GM19467 (cell line): ENCODE results near the gene NID2.

ENCODE experiments used
- ATAC-seq: cut with Tn5 transposase; IDR thresholded peaks from one replicate; pipeline ENCODE4 v1.9.1; 2021; ENCODE audit warnings: mild to moderate bottlenecking, moderate library complexity; ENCODE audit not compliant: unreplicated experiment

NID2 gene

GRCh38 chr14:52068615-52069306 lies at the start of gene NID2:
NID2 (minus strand) TSS chr14:52069059; CDS start chr14:52068994, 65 bp downstream.
- no peak for ATAC-seq

GRCh38 chr14:52117111-52117832 lies 48.4 kb upstream of the NID2 start:
- ATAC-seq = no peak

- ATAC-seq = no peak
Measured at GRCh38 chr14:52115286-52115685, 46.4 kb upstream of the NID2 start.

DNA sequence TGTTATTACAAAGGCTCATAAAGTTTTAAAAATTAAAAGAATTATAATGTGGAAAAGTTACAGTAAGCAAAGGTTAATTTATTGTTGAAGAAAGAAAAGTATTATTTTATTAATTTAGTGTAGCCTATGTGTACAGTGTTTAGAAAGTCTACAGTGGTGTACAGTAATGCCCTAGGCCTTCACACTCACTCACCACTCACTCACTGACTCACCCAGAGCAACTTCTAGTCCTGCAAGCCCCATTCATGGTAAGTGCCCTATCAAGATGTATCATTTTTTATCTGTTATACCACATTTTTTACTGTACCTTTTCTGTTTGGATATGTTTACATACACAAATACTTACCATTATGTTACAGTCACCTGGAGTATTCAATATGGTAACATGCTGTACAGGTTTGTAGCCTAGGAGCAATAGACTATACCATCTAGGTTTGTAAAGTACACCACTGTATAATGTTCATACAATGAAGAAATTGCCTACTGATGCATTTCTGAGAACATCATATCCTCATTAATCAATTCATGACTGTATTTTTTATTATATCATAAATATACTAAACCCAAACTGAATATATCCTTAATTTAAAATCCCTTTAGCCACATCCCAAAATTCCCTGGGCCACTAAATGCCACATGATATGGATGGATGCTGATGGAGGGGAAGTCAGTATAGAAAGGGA lies 43.6 kb upstream of the NID2 start:
- ATAC-seq = no peak

DNA sequence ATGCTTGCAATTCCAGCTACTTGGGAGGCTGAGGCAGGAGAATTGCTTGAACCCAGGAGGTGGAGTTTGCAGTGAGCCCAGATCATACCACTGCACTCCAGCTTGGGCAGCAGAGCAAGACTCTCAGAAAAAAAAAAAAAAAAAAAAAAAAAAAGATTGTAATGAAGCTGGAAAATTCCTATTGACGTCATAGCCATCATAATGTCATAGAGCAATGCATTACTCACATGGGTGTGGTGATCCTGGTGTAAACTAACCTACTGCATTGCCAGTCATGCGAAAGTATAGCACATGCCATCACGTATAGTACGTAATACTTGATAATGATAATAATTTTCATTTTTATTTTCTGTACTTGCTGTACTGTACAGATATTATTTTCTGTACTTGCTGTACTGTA lies 42.7 kb upstream of the NID2 start:
- ATAC-seq = no peak

- no peak for ATAC-seq
Measured at GRCh38 chr14:52110441-52111086, 41.7 kb upstream of the NID2 start.

GRCh38 chr14:52108823-52109222 lies 40.0 kb upstream of the NID2 start:
- ATAC-seq = no peak

DNA sequence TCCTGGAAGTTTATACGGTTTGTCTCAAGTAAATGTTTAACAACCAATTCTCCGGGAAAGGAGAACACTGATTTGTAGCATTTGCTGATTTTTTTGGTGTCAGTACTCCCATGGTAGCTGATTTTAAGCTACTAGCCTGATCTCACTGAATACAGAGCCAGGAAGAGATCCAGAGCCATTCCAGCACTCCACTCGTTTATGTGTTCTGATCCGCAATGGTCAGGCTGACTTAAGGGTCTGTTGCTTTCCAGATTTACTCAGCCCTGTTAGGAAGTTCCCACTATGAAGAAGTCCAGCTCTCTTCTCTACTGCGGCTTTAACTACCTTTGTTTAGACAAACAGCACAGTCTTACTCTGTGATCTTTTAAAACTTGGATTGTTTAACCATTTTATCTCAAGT lies 38.0 kb upstream of the NID2 start:
- ATAC-seq = no peak

GRCh38 chr14:52103416-52103815 lies 34.6 kb upstream of the NID2 start:
- no peak for ATAC-seq

DNA sequence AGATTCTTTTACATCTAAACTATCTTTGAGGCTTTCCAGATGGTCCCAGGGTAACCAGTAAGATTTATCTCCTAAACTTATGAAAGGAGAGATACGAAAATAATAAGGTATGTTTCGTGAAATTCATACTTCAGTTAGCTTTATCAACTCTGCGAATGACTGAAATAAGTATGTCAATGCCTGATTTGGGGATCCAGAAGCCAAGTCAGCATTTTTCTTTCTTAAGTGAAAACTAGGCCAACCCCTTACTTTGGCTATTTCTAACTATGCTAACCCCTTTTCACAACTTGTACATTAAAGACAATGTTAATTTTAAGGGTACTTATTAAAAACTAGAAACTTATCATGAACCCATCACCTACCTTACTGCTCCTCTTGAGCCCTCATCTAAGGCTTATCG lies 26.9 kb upstream of the NID2 start:
- ATAC-seq = no peak

DNA sequence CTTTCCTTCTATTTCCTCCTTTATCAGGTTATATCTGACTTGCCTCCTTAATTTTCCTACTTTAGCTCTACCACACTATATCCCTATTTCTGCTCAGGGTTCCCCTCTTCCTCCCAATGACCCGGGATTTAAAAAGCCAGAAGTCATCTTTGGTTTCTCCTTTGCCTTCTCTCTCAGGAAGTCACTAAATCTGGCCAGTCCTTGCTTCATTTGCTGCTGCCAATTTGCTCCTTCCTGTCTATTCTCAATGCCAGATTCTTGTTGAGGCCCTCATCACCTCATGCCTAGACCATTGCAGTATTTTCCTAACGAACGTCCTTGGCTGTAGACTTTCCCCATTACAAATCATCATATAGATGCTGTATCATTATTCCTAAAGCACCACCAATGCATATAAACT lies 26.5 kb upstream of the NID2 start:
- ATAC-seq = no peak

- ATAC-seq = no peak
Measured at GRCh38 chr14:52094546-52095271, 25.9 kb upstream of the NID2 start.

GRCh38 chr14:52091928-52092327 lies 23.1 kb upstream of the NID2 start:
- no peak for ATAC-seq

DNA sequence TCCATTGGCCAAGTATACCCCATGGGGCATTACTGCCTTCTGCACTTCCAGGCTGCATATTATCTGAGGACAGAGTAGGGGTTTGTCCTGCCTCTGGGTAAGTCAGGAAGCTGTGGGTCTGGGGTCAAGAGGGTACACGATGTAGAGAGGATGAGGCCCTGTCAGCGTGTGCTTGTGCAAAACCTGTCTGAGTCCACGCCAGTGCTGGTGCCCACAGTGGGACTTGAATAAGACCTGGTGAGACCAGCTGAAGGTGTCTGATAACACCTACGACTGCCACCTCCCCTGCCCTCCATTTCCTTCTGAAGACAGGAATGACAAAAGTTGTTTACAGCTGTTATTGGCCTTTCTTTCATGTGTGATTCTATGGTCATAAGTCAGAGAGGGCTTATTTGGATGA lies 22.1 kb upstream of the NID2 start:
- no peak for ATAC-seq

DNA sequence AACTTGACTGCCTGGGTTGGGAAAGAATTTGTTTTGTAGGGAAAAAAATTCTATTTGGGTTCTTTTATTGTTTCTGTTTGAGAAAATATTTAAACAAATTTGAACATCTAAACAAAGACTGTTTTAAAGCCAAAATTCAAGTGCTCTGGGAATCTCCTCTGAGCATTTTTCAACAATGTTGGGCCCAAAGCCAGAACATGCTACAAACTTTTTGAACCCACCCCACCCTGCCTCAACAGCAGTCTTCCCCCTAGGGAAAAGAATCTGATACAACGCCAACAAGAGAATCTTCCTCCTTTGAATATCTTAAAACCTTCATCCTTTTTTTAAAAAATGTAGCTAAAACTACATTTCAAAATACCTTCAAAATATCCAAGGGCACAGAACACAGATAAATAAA lies 20.4 kb upstream of the NID2 start:
- ATAC-seq = no peak

DNA sequence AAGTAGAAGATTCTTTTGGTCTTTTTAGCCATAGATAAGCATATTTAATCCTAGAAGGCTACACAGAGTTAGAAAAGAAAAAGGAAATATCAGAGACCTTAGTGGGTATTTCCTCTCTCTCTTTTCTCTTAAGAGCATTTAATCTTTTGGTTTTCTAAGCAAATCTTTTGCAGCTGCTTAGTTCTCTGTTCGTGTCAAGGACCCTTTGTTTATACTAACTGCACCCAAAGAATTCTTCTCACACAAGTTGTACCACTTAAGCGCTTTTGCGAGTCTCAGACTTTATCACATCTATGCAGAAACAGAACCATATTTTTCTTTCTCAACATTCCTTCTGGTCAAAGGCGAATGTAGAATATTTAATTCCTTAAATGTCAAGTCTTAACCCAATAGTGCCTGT lies 17.9 kb upstream of the NID2 start:
- ATAC-seq = no peak

- no peak for ATAC-seq
Measured at GRCh38 chr14:52082903-52083302, 14.0 kb upstream of the NID2 start.

GRCh38 chr14:52081964-52082363 lies 13.1 kb upstream of the NID2 start:
- no peak for ATAC-seq

- no peak for ATAC-seq
Measured at GRCh38 chr14:52080808-52081755, 12.2 kb upstream of the NID2 start.
